Activated naive CD8-positive, alpha-beta T cell treated with anti-CD3 and anti-CD28 coated beads, Interleukin-2, amount 50 U/mL, for 24 hours (primary cell): ENCODE results near the gene NOTCH4.

Experiments used
- ATAC-seq: fragments of 150-1000 bp; cut with Tn5 transposase; one replicate; pipeline ENCODE4 v1.10.0; 2021
- DNase-seq: peaks from one replicate; pipeline ENCODE4 v3.0.0; 2021
- H3K27ac Mint-ChIP-seq: one replicate; pipeline ENCODE4 v1.8.0; 2021; ENCODE audit warnings: mild to moderate bottlenecking, mixed read lengths
- H3K27me3 Mint-ChIP-seq: one replicate; pipeline ENCODE4 v1.8.0; 2021; ENCODE audit warnings: mixed read lengths
- H3K36me3 Mint-ChIP-seq: one replicate; pipeline ENCODE4 v1.8.0; 2021; ENCODE audit warnings: low read depth, mixed read lengths
- H3K4me1 Mint-ChIP-seq: one replicate; pipeline ENCODE4 v1.8.0; 2021; ENCODE audit warnings: mixed read lengths
- H3K4me3 Mint-ChIP-seq: one replicate; pipeline ENCODE4 v1.8.0; 2021; ENCODE audit warnings: mild to moderate bottlenecking, moderate library complexity, mixed read lengths
- H3K9me3 Mint-ChIP-seq: one replicate; pipeline ENCODE4 v1.8.0; 2021; ENCODE audit warnings: mixed read lengths

Gene NOTCH4

DNA sequence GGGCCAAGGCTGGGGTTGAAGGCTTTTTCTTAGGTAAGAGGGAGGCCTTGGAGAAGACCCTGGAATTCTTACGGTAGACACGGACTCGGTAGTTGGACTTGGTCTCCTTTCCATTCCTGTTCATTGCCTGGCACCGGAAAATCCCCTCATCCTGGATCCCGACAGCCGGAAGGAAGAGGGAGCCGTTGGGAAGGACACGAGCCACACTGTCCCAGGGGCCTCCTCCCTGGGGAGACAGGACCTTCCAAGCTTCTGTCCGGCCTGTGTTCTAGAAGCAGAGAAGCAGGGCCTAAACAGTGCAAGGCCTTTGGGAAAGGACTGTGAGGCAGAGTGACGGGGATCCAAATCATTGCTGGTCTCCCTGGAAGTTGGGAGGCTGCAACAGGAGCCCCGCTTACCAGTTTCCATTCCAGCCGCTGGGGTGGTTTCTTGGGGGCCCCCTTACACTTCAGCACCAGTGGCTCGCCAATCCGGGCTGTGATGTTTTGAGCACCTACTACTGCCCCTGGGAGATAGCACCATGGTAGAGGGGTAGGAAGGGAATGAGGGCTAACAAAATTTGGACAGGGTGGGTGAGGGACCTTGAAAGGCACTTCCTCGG is 40.3 kb downstream of the NOTCH4 start:
- H3K9me3 Mint-ChIP-seq: no peaks in the 10 kb centered on the region
- peaks cover 69% of the 10 kb centered on the region for H3K4me1 Mint-ChIP-seq
- DNase-seq (no peak), ATAC-seq (no peak)
- peak overlapping the region; percentile 59 for H3K27ac Mint-ChIP-seq
- peaks cover 48% of the 10 kb centered on the region for H3K36me3 Mint-ChIP-seq
- no peak overlapping the region for H3K4me3 Mint-ChIP-seq
- no peaks in the 10 kb centered on the region for H3K27me3 Mint-ChIP-seq

DNA sequence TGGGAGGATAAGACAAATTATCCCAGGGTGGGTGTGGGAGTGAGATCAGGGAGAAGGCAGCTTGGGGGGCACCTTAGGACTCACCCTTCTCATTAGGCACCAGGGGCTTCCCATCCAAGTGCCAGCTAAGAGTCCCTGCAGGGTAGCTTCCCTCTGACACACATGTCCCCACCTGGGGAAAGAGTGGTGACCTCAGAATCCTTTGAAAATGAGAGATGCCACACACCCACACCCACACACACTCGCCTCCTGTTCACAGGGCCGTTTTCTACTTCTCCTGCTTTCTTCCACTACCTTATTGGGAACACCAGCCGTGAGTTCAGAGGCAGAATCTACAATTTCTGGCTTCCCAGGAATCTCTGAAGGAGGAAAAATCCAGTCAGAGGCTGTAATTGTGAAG is 40.8 kb downstream of the NOTCH4 start:
- no peak for DNase-seq
- Mint-ChIP-seq H3K27me3 (no peaks in the 10 kb centered on the region), H3K9me3 (no peaks in the 10 kb centered on the region), H3K4me1 (peaks cover 67% of the 10 kb centered on the region), H3K36me3 (peaks cover 49% of the 10 kb centered on the region), H3K27ac (peak overlapping the region; percentile 59), H3K4me3 (no peak overlapping the region)
- no peak for ATAC-seq

DNA sequence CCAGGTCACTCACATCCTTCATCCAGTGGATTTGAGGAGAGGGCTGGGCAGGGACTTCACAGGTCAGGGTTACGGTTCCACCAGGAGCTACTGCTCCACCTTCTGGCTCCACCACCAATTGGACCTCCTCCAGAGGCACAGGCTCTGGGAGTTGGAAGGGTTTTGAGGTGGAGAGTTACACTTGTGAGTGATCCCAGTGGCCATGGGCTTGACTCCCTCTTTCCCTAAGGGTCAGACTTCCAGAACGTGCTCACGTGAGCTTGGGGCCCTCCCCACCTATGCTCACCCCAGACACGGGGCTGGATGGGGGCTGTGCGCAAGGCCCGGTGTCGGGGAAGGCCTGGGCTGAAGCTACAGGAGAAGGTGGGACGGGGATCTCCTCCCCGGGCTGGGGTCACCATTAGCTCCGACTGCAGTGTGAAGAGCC is 41.3 kb downstream of the NOTCH4 start:
- Mint-ChIP-seq H3K4me3 (no peak overlapping the region), H3K27me3 (no peaks in the 10 kb centered on the region), H3K9me3 (no peaks in the 10 kb centered on the region), H3K27ac (peak overlapping the region; percentile 59), H3K4me1 (peaks cover 67% of the 10 kb centered on the region), H3K36me3 (peaks cover 50% of the 10 kb centered on the region)
- DNase-seq: no peak
- no peak for ATAC-seq

DNA sequence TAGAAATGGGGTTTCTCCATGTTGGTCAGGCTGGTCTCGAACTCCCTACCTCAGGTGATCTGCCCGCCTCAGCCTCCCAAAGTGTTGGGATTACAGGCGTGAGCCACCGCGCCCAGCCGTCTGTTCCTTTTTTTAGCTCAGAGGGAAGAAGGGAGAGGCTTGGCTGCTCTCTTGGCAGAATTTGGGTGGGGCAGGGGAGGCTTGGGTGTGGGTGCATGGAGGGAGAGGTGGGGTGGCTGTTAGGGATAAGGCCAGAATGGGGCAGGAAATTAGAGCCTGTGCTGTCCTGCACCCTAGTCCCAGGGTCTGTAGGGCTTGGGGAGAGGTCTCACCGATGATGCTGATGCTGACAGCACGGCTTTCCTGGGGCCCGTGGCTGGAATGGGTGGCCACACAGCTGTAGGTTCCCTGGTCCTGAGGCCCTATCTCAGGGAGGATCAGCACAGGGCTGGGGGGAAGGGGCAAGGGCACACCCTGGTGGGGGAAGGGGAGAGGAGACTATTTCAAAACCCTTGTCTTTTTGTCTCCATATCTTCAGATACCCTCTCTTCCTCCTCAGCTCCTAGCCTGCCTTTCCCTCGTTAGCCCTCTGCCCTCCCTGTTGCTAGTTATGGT is 41.8 kb downstream of the NOTCH4 start:
- Mint-ChIP-seq H3K27me3 (no peaks in the 10 kb centered on the region), H3K36me3 (peaks cover 46% of the 10 kb centered on the region), H3K9me3 (no peaks in the 10 kb centered on the region), H3K27ac (no peak overlapping the region), H3K4me1 (peaks cover 67% of the 10 kb centered on the region), H3K4me3 (no peak overlapping the region)
- ATAC-seq (no peak), DNase-seq (no peak)

DNA sequence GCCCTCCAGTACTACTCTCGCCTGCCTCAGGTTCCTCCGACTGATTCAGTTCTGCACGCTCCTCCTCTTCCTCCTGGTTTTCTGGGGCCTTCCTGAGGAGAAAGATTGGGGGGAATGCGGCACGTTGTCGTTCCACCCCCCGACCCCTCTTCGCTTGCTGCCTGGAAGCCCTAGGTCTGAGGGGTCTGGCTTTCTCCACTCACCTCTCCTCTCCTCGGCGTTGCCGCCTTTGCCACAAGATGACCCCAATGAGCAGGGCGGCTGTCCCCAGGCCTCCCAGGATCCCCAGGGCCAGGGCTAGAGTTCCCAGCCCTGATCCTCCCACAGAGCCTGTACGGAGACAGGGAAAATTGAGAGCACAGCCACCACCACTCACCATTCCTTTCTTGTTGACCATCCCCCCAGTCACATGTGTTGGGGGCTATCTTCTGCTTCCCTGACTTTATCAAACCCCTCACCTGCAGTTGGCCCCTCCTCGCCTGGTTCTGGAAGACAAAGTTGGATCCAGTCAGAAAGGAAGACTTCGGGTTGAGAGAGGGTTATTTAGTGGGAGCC is 42.6 kb downstream of the NOTCH4 start:
- no peaks in the 10 kb centered on the region for H3K9me3 Mint-ChIP-seq
- ATAC-seq: no peak
- H3K27ac Mint-ChIP-seq: peak overlapping the region; percentile 77
- H3K4me1 Mint-ChIP-seq: peaks cover 67% of the 10 kb centered on the region
- H3K4me3 Mint-ChIP-seq: peak overlapping the region; percentile 55
- no peak for DNase-seq
- peaks cover 38% of the 10 kb centered on the region for H3K36me3 Mint-ChIP-seq
- H3K27me3 Mint-ChIP-seq: no peaks in the 10 kb centered on the region

DNA sequence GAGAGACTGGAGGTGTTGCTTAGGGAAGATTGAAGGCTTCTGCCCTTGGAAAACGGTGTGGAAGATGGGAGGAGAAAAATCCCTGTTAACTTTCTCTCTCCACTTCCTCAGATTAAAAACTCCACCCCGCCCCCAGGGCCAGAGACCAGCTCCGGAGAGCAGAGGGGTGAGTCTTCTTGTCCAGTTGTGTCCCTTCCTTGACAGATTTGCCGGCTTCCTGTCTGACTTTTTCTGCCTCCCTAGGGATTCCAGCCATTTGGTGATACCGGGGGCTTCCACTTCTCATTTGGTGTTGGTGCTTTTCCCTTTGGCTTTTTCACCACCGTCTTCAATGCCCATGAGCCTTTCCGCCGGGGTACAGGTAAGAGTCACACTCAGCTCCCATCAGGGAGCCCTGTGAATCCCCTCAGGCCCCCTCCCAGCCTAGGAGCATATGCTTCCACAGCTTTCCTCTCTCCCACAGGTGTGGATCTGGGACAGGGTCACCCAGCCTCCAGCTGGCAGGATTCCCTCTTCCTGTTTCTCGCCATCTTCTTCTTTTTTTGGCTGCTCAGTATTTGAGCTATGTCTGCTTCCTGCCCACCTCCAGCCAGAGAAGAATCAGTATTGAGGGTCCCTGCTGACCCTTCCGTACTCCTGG is 44.0 kb downstream of the NOTCH4 start:
- ATAC-seq (no peak), DNase-seq (no peak)
- H3K4me3 Mint-ChIP-seq: peak overlapping the region; percentile 96
- H3K4me1 Mint-ChIP-seq: peaks cover 64% of the 10 kb centered on the region
- peaks cover 29% of the 10 kb centered on the region for H3K36me3 Mint-ChIP-seq
- H3K9me3 Mint-ChIP-seq: no peaks in the 10 kb centered on the region
- peak overlapping the region; percentile 93 for H3K27ac Mint-ChIP-seq
- H3K27me3 Mint-ChIP-seq: no peaks in the 10 kb centered on the region

DNA sequence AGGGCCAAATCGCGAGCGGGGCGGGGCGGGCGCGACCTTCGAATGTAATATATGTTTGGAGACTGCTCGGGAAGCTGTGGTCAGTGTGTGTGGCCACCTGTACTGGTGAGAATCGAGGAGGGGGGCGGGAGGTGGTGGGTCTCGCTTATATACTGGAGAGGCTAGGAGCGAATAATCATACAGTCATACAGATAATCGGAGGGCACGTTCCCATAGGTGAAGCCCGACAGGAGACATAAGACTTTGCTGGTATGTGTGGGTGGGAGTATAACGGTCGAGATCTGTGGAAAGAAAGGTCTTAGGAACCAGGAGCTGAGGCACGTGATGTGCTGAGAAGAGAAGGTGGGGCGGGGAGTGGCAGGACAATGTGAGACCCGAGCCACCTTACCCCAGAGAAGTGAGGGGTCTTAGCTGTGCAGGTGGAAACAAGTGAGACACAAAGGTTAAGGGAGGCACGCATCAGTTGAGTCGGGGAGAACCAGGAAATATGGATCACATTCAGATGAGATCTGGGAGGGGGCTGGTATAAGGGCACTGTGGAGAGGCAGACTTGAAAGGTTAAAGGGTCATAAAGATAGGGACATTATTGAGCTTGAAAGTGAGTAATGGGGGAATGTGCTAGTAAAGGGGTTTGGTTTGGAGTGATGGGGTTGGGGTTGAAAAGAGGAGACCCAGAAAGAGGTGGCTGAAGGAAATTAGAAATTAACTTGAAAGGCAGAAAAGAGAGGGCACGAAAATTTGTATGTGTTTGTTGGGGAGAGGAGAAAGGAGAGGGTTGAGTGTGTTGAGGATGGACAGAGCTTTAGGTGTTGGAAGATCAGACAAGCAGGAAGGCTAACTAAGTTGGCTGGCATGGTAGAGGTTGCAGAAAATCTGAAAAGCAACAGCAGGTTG is 45.1 kb downstream of the NOTCH4 start:
- DNase-seq: no peak
- no peaks in the 10 kb centered on the region for H3K27me3 Mint-ChIP-seq
- H3K4me1 Mint-ChIP-seq: peaks cover 75% of the 10 kb centered on the region
- peaks cover 29% of the 10 kb centered on the region for H3K36me3 Mint-ChIP-seq
- H3K4me3 Mint-ChIP-seq: peak overlapping the region; percentile 96
- H3K27ac Mint-ChIP-seq: peak overlapping the region; percentile 93
- no peaks in the 10 kb centered on the region for H3K9me3 Mint-ChIP-seq
- no peak for ATAC-seq

DNA sequence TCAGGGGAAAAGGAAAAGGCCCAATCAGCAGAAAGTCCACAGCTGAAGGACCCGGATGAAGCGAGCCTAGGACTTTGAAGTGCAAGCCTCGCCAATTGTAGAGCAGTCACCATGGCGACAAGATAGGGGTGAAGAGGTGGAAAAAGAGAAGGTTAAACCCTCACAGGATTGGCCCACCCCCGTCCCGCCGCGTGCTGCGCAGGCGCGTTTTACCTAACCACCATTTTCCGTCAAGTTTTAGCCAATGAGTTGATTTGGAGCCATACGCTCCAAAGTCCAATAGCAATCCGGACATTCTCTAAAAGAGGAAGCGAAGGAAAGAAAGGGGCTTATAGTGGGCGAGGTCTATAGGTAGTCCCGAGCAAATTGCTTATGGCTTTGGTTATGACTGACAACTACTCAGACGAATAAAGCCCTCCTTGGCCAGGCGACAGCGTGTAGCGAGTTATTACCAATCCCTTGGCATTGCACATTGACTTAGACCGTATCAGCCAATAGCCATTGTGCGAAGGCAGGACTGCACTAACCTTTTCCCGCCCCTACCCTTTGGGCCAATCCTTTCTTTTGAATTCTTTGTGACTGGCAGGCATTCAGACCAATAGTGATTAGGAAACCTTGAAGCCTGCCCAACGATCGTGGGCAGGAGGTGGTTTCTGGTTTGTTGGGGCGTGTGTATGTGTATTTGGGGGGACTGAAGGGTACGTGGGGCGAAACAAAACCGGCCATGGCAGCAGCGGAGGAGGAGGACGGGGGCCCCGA is 45.9 kb downstream of the NOTCH4 start, which contains the start of gene RNF5:
TSS of gene RNF5 (plus strand) at position 618 of the 759 bp plus-strand sequence. CDS start at position 725, 107 bp downstream.
- Mint-ChIP-seq H3K27ac (peak within 1 kb of the TSS; percentile 93), H3K9me3 (no peaks in the 10 kb centered on the region), H3K27me3 (no peaks in the 10 kb centered on the region), H3K4me3 (peak within 1 kb of the TSS; percentile 96), H3K36me3 (peaks cover 29% of the 10 kb centered on the region), H3K4me1 (peaks cover 78% of the 10 kb centered on the region)
- DNase-seq (peak; percentile 89), ATAC-seq (peak; percentile 90)

DNA sequence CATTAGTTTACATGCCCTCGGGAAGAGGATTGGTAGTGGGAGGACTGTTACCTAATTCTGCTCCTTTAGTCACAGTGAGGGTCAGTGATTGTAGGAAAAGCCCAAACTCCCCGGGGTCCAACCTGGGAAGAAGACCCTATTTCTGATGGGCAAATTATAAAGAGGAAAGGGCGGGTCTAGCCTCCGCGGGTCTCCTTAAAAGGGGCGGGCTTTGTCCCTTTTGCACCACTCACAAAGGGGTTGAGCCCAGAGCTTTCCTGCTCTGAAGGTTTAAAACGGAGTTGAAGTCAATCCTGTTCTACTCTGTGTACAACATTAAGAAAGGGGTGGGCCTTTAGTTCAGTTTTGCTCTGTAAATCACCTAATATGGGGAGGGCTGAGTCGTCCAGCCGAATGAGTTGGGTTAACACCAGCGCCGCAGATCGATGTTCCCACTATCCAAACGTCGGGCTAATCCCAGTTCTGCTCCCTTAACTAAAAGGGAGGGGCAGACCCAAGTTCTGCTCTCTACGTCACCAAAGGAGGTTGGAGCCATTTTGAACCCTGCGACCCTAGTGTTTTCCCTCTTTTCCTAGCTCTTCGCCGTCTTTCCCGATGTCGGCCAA is 46.6 kb downstream of the NOTCH4 start:
- H3K4me1 Mint-ChIP-seq: peaks cover 77% of the 10 kb centered on the region
- H3K27me3 Mint-ChIP-seq: no peaks in the 10 kb centered on the region
- no peaks in the 10 kb centered on the region for H3K9me3 Mint-ChIP-seq
- DNase-seq: peak; percentile 49
- H3K36me3 Mint-ChIP-seq: peaks cover 26% of the 10 kb centered on the region
- peak overlapping the region; percentile 96 for H3K4me3 Mint-ChIP-seq
- ATAC-seq: no peak
- peak overlapping the region; percentile 93 for H3K27ac Mint-ChIP-seq

DNA sequence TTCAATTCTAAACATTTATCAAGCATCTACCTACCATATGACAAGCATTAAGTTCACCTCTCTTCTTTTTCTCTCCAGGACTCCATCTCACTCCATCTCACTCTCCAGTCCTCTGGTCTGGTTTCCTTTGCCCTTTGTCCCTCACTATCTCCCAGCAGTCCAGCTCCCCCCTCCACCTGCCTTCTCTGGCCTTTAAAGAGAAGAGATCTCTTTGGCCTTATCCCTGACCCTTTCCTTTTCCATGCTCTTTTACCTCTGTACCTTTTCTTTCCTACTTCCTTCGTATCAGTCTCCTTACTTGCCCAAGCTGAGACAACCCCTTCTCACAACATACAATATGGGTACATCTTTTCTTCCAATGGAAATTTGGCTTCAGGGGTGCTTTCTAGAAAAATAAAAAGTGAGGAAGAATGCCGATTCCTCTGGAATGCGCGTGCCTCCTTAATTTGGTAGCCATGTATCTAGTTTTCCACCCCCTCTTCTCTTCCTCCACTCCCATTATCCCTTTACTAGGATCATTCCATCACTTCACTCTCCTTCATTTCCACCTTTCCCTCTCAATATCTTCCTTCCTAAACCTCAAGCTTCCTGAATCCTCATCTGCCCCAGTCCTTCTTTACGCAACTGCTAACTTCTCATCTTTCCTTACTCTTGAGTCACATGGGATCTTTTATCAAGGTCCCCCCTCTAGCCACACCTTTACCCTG is 47.2 kb downstream of the NOTCH4 start:
- peak overlapping the region; percentile 93 for H3K27ac Mint-ChIP-seq
- peaks cover 26% of the 10 kb centered on the region for H3K36me3 Mint-ChIP-seq
- H3K9me3 Mint-ChIP-seq: no peaks in the 10 kb centered on the region
- DNase-seq (no peak), ATAC-seq (no peak)
- H3K27me3 Mint-ChIP-seq: no peaks in the 10 kb centered on the region
- H3K4me3 Mint-ChIP-seq: peak overlapping the region; percentile 96
- H3K4me1 Mint-ChIP-seq: peaks cover 77% of the 10 kb centered on the region

DNA sequence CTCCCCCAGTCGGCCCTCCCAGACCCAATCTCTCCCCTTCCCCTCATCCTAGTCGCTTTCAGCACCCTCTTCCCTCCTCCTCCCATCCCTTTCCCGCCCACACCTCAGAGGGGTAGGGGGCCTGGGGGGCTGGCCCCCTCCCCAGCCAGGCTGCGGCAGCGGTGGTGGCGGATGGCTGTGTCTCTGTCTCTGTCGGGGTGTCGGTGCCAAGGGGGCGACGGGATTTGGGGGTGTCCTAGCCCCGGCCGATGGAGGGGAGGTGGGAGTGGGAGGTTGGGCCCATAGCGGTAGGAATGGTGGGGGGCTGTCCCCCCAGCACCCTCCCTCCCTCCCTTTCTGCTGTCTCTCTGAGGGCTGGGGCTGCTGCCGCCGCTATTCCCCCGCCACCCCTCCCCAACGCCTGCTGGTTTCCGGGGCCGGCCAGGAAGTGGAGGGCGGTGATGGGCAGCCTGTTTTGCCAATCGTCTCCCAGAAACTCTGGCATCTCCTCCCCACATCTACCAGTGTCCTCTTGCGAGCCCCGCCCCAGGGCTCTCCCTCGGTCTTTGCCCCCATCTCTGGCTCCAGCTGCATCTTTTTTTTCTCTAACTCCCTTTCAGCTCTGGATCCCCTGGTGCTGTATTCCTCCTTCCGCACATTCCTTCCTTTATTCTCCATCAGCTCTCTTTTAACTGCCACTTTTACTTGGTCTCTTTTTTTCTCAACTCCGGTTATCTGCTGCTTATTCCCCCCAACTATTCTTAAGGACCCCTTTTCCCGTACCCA is 48.0 kb downstream of the NOTCH4 start, which contains the start of gene AGPAT1:
TSS of gene AGPAT1 (minus strand) at position 374 of the 765 bp plus-strand sequence. CDS start 4,588 bp downstream, outside the sequence.
- peak within 1 kb of the TSS; percentile 96 for H3K4me3 Mint-ChIP-seq
- H3K9me3 Mint-ChIP-seq: no peaks in the 10 kb centered on the region
- DNase-seq (peak; percentile 99), ATAC-seq (peak; percentile 57)
- H3K27me3 Mint-ChIP-seq: no peaks in the 10 kb centered on the region
- peaks cover 74% of the 10 kb centered on the region for H3K4me1 Mint-ChIP-seq
- peaks cover 22% of the 10 kb centered on the region for H3K36me3 Mint-ChIP-seq
- H3K27ac Mint-ChIP-seq: peak within 1 kb of the TSS; percentile 93

DNA sequence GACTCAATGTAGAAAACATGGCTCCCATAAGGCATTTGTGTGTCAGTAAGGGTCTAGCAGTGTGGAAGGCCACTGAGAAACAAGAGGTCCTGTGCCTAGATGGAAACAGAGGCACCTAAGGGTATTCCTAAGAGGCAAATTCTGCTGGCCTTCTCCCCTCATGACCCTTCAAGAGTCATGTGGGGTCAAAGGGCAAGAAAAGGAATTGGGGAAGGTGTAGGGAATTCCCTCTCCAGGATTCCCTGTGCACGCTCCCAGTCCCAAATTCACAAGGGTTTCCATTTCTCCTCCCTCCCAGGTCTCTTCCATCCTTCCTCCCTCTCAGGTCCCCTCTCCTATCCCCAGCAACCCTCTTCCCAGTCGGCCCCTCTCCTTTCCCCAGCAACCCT is 48.6 kb downstream of the NOTCH4 start:
- peaks cover 18% of the 10 kb centered on the region for H3K36me3 Mint-ChIP-seq
- ATAC-seq: no peak
- H3K9me3 Mint-ChIP-seq: no peaks in the 10 kb centered on the region
- no peaks in the 10 kb centered on the region for H3K27me3 Mint-ChIP-seq
- H3K27ac Mint-ChIP-seq: peak overlapping the region; percentile 59
- H3K4me3 Mint-ChIP-seq: peak overlapping the region; percentile 96
- H3K4me1 Mint-ChIP-seq: peaks cover 69% of the 10 kb centered on the region
- DNase-seq: no peak
